K562 (cell line): Measurements from ENCODE around the gene RALGAPA2. TPM values are rescaled to one million over a fixed set of nuclear protein-coding genes. Genes with fewer than 3 reads are reported as not detected.

Source experiments
- ATAC-seq: fragments of 200-7000 bp; cut with Tn5 transposase; 3 replicates; pipeline ENCODE4 v1.9.1; 2020; ENCODE audit warnings: moderate library complexity
- BruUV-seq: library from RNA; stranded (reverse); fragments of 400-500 nt; replicated peaks from 2 replicates; lab custom pipeline; 2021; lab: Mats Ljungman, UMichigan
- CTCF ChIA-PET: fragments of 300-600 bp; formaldehyde crosslinking; extraction: SDS; loops from one replicate; lab custom pipeline; 2021; ENCODE audit warnings: low intra/inter-chr PET ratio; lab: Yijun Ruan, JAX
- POLR2A ChIA-PET: fragments of 300-600, 350-650 bp; sonication (Branson Sonifier 250); formaldehyde crosslinking; extraction: SDS; loops from one replicate; lab custom pipeline; 2021; ENCODE audit warnings: antibody characterized with exemption, inconsistent platforms; lab: Yijun Ruan, JAX
- DNase-seq, 4 experiments: peaks; one replicate each; pipeline versions ENCODE4 v3.0.0 to v3.0.0-alpha.2; 2011 to 2018; ENCODE audit warnings: low spot score in 3 of 4, mixed read lengths in 3 of 4; ENCODE audit errors: extremely low read depth in 1 of 4
- FAIRE-seq: peaks from 2 replicates; lab custom pipeline; 2011; peaks lifted over from hg19 to GRCh38; lab: Jason Lieb, UNC
- H2AFZ ChIP-seq: 2 replicates; pipeline ENCODE4 v1.6.0; 2011; ENCODE audit warnings: low read depth, low read length, control low read depth, inconsistent platforms
- H3K27ac ChIP-seq: fragments of 200-600 bp; 3 replicates; pipeline ENCODE4 v1.8.0; 2011; ENCODE audit warnings: low read depth, mild to moderate bottlenecking, control low read depth, inconsistent platforms, low read length, moderate library complexity, mixed read lengths; ENCODE audit errors: extremely low read depth
- H3K27me3 ChIP-seq, 2 experiments: fragments of 300-600 bp in 1 of 2; 2 replicates in 1 of 2; 3 replicates in 1 of 2; pipeline versions ENCODE4 v1.6.0 to v1.8.0; 2011; ENCODE audit warnings: inconsistent platforms in 2 of 2, low read length in 2 of 2, mild to moderate bottlenecking in 1 of 2, mixed read lengths in 1 of 2, moderate library complexity in 1 of 2; ENCODE audit not compliant: control insufficient read depth in 2 of 2, insufficient read depth in 2 of 2
- H3K36me3 ChIP-seq: fragments of 300-600 bp; 3 replicates; pipeline ENCODE4 v1.8.0; 2011; ENCODE audit warnings: mild to moderate bottlenecking, low read length, inconsistent platforms; ENCODE audit not compliant: control insufficient read depth, insufficient read depth
- H3K4me1 ChIP-seq, 2 experiments: fragments of 200-600 bp in 1 of 2; replicated peaks in 1 of 2; 2 replicates in 1 of 2; 3 replicates in 1 of 2; pipeline versions ENCODE4 v1.5.1 to v1.8.0; 2011; ENCODE audit warnings: inconsistent platforms in 2 of 2, low read length in 2 of 2, mild to moderate bottlenecking in 1 of 2, mixed read lengths in 1 of 2, moderate library complexity in 1 of 2; ENCODE audit not compliant: control insufficient read depth in 2 of 2, insufficient read depth in 2 of 2
- H3K4me2 ChIP-seq: 2 replicates; pipeline ENCODE4 v1.6.1; 2011; ENCODE audit warnings: low read length, control low read depth, inconsistent platforms, mixed read lengths; ENCODE audit not compliant: insufficient read depth
- H3K4me3 ChIP-seq: fragments of 200-600 bp; sonication (generic), shearing (Covaris generic); 2 replicates; pipeline ENCODE4 v1.5.1; 2016; ENCODE audit warnings: control low read depth, inconsistent platforms
- H3K79me2 ChIP-seq: fragments of 200-600 bp; 3 replicates; pipeline ENCODE4 v1.8.0; 2011; ENCODE audit warnings: low read length, inconsistent platforms; ENCODE audit not compliant: control insufficient read depth, insufficient read depth
- H3K9ac ChIP-seq, 2 experiments: 2 replicates each; pipeline versions ENCODE4 v1.6.0 to v1.6.1; 2011; ENCODE audit warnings: low read depth in 2 of 2, low read length in 2 of 2, control low read depth in 1 of 2, inconsistent platforms in 1 of 2, mild to moderate bottlenecking in 1 of 2, mixed read lengths in 1 of 2; ENCODE audit not compliant: insufficient read depth in 1 of 2
- H3K9me1 ChIP-seq: one replicate; pipeline ENCODE4 v1.6.0; 2011; ENCODE audit warnings: inconsistent platforms, mild to moderate bottlenecking, low read length, moderate library complexity; ENCODE audit not compliant: control insufficient read depth, insufficient read depth
- H3K9me3 ChIP-seq: replicated peaks from 2 replicates; pipeline ENCODE4 v1.5.1; 2011; ENCODE audit warnings: low read depth, low read length, inconsistent platforms; ENCODE audit not compliant: control insufficient read depth, insufficient read depth
- H4K20me1 ChIP-seq: replicated peaks from 2 replicates; pipeline ENCODE4 v1.6.1; 2011; ENCODE audit warnings: low read length, inconsistent platforms, mixed read lengths; ENCODE audit not compliant: control insufficient read depth, insufficient read depth
- ARNT ChIP-seq, 2 experiments: fragments of 450-650 bp; IDR thresholded peaks; 2 replicates each; pipeline ENCODE4 v1.6.1; 2016; ENCODE audit warnings: mild to moderate bottlenecking in 1 of 2
- ETS2 ChIP-seq: IDR thresholded peaks from 2 replicates; pipeline ENCODE4 v1.6.1; 2016; ENCODE audit warnings: borderline replicate concordance, missing genetic modification characterization, mild to moderate bottlenecking, moderate library complexity, missing compliant biosample characterization; ENCODE audit not compliant: poor library complexity, severe bottlenecking
- MCM3 ChIP-seq: fragments of 450-650 bp; IDR thresholded peaks from 2 replicates; pipeline ENCODE4 v1.6.1; 2016
- NR2F6 ChIP-seq: fragments of 450-650 bp; formaldehyde crosslinking; IDR thresholded peaks from 2 replicates; pipeline ENCODE4 v1.4.0; 2020; ENCODE audit warnings: mild to moderate bottlenecking
- PCBP1 ChIP-seq: fragments of 200-400 bp; formaldehyde crosslinking; IDR thresholded peaks from 2 replicates; pipeline ENCODE4 v1.6.1; 2018; ENCODE audit warnings: mild to moderate bottlenecking, low read depth, low read length; ENCODE audit not compliant: poor library complexity, severe bottlenecking
- PTTG1 ChIP-seq: fragments of 450-650 bp; IDR thresholded peaks from 2 replicates; pipeline ENCODE4 v1.6.1; 2016; ENCODE audit warnings: low read depth, mild to moderate bottlenecking, missing genetic modification characterization, missing compliant biosample characterization
- RBM22 ChIP-seq: fragments of 200-400 bp; formaldehyde crosslinking; IDR thresholded peaks from 2 replicates; pipeline ENCODE4 v1.6.1; 2018; ENCODE audit warnings: low read length, low read depth; ENCODE audit not compliant: poor library complexity, severe bottlenecking
- SMC3 ChIP-seq: conservative IDR thresholded peaks from 2 replicates; pipeline ENCODE4 v1.6.1; 2011; ENCODE audit warnings: low read depth, low read length, improper control_type of control experiment; ENCODE audit not compliant: insufficient read depth
- STAG1 ChIP-seq: sonication (generic); formaldehyde crosslinking; IDR thresholded peaks from 2 replicates; pipeline ENCODE4 v1.5.0; 2020; ENCODE audit warnings: missing genetic modification reagents, borderline replicate concordance
- ZNF668 ChIP-seq: fragments of 250-450 bp; sonication (Bioruptor Pico); IDR thresholded peaks from 2 replicates; pipeline ENCODE4 v1.8.0; 2022; ENCODE audit warnings: mild to moderate bottlenecking, inconsistent platforms
- in situ Hi-C: fragments of 300-500 bp; cut with MboI; formaldehyde crosslinking; loops from 4 replicates; pipeline ENCODE4 v1.15.0; 2018; ENCODE audit warnings: inconsistent platforms, mixed read lengths
- intact Hi-C: fragments of 100-400 bp; cut with micrococcal nuclease; formaldehyde crosslinking; loops from 2 replicates; pipeline ENCODE4 v1.14.2; 2022
- polyA plus RNA-seq, 8 experiments: library from polyadenylated mRNA; depleted of rRNA in 4 of 8; stranded (reverse) in 5 of 8; unstranded in 3 of 8; fragments of >200 nt; fragmentation: Nextera tagmentation in 2 of 8; fragmentation: Illumina TruSeq in 1 of 8; extraction: Ambion mirVana in 2 of 8; extraction: Trizol in 1 of 8; gene quantifications; 2 replicates each; pipeline versions ENCODE4 v1.2.1 to v1.2.3, GENCODE V29; 2011 to 2014; ENCODE audit warnings: inconsistent platforms in 1 of 8, missing spikeins in 1 of 8
- total RNA-seq, 7 experiments: library from RNA; depleted of rRNA in 6 of 7; stranded (reverse); fragments of >200 nt in 6 of 7; fragmentation: Illumina TruSeq in 2 of 7; extraction: Trizol in 2 of 7; gene quantifications; 2 replicates each; pipeline versions ENCODE4 v1.2.1 to v1.2.3, GENCODE V29; 2011 to 2021; ENCODE audit warnings: low replicate concordance in 1 of 7
- TF ChIP-seq, protein P1 (sequence below): fragments of 450-650 bp; IDR thresholded peaks from 2 replicates; pipeline ENCODE4 v1.6.1; 2016; ENCODE audit warnings: mild to moderate bottlenecking
- TF ChIP-seq, protein P2 (sequence below): fragments of 250-450 bp; sonication (Bioruptor Pico); IDR thresholded peaks from 2 replicates; pipeline ENCODE4 v1.5.0; 2021
- TF ChIP-seq, protein P3 (sequence below): fragments of 450-650 bp; IDR thresholded peaks from 2 replicates; pipeline ENCODE4 v1.6.1; 2016; ENCODE audit warnings: low read depth, mild to moderate bottlenecking, moderate library complexity
- TF ChIP-seq, protein P4 (sequence below): fragments of 450-650 bp; IDR thresholded peaks from 2 replicates; pipeline ENCODE4 v1.6.1; 2017; ENCODE audit warnings: antibody characterized with exemption
- TF ChIP-seq, protein P5 (sequence below): sonication (generic); formaldehyde crosslinking; IDR thresholded peaks from 2 replicates; pipeline ENCODE4 v1.5.0; 2020; ENCODE audit warnings: missing genetic modification reagents

RALGAPA2 gene
- total and polyA plus RNA-seq, 9 of the 15 experiments (the other 6 are each of a cell fraction or from before 2014, with no cell fraction given) = 0.35 to 2.7 (median 1.4) TPM

DNA sequence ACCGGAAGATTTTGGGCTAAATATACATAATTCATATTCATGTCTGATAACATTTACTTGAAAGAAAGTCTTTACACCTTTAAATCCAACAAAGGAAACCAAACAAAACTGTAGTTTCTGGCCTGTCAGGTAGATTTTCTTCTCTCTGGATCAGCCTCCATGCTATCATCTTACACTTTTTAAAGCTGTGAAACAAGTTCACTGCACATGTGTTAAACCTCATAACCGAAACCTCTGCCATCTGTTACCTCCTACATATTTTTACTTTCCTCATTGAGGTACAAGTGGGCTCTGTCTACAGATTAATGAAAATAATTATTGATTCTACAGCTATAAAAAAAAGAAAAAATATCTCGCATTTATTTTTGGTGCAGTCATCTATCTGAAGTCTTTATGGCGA lies 149.9 kb downstream of the RALGAPA2 start (continued):
- TF ChIP-seq, protein P1, sequence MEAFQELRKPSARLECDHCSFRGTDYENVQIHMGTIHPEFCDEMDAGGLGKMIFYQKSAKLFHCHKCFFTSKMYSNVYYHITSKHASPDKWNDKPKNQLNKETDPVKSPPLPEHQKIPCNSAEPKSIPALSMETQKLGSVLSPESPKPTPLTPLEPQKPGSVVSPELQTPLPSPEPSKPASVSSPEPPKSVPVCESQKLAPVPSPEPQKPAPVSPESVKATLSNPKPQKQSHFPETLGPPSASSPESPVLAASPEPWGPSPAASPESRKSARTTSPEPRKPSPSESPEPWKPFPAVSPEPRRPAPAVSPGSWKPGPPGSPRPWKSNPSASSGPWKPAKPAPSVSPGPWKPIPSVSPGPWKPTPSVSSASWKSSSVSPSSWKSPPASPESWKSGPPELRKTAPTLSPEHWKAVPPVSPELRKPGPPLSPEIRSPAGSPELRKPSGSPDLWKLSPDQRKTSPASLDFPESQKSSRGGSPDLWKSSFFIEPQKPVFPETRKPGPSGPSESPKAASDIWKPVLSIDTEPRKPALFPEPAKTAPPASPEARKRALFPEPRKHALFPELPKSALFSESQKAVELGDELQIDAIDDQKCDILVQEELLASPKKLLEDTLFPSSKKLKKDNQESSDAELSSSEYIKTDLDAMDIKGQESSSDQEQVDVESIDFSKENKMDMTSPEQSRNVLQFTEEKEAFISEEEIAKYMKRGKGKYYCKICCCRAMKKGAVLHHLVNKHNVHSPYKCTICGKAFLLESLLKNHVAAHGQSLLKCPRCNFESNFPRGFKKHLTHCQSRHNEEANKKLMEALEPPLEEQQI = no peak
- TF ChIP-seq, all 486 proteins: peak for 0

DNA sequence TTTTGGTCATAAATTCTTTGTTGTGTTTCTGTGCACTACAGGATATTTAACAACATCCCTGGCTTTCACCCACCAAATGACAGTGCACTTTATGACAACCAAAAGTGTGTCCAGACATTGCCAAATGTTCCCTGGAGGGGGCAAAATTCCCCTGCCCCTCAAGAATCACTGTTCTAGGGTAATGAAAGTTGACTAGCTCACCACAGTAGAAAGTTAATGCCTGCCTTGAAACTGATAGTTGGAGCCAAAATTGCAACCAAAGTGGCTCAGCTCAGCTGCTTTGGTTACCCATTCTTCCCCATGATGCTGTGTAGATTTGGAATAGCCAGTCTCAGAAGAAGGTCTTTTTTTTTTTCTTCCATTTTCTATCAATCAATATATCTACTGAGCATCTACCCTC lies 150.6 kb downstream of the RALGAPA2 start:
- FAIRE-seq (no peak), ATAC-seq (no peak), DNase-seq (no peak)
- H3K4me1 ChIP-seq = no peaks in the 10 kb centered on the region
- no peak overlapping the region for H2AFZ ChIP-seq
- intact Hi-C loops (no loop called here), in situ Hi-C loops (loop anchor here (25.0 kb wide), 1 partner anchor 475 kb away; no protein-coding TSS in a partner anchor)
- BruUV-seq = no TSS peak
- H3K9ac ChIP-seq = no peak overlapping the region
- H3K79me2 ChIP-seq = no peaks in the 10 kb centered on the region
- CTCF ChIA-PET = no interaction called here
- H3K9me3 ChIP-seq = no peaks in the 10 kb centered on the region
- no peak overlapping the region for H3K4me2 ChIP-seq
- no peaks in the 10 kb centered on the region for H4K20me1 ChIP-seq
- no peaks in the 10 kb centered on the region for H3K27me3 ChIP-seq
- H3K9me1 ChIP-seq = no peaks in the 10 kb centered on the region
- H3K4me3 ChIP-seq = no peak overlapping the region
- no peaks in the 10 kb centered on the region for H3K36me3 ChIP-seq
- no peak overlapping the region for H3K27ac ChIP-seq
- POLR2A ChIA-PET = no interaction called here
- no peak for TF ChIP-seq PTTG1 (tag)
- TF ChIP-seq PCBP1 = no peak
- TF ChIP-seq, protein P2, sequence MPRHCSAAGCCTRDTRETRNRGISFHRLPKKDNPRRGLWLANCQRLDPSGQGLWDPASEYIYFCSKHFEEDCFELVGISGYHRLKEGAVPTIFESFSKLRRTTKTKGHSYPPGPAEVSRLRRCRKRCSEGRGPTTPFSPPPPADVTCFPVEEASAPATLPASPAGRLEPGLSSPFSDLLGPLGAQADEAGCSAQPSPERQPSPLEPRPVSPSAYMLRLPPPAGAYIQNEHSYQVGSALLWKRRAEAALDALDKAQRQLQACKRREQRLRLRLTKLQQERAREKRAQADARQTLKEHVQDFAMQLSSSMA (CRISPR knock-in tag) = no peak
- no peak for TF ChIP-seq SMC3
- TF ChIP-seq RBM22 = no peak
- TF ChIP-seq, protein P3, sequence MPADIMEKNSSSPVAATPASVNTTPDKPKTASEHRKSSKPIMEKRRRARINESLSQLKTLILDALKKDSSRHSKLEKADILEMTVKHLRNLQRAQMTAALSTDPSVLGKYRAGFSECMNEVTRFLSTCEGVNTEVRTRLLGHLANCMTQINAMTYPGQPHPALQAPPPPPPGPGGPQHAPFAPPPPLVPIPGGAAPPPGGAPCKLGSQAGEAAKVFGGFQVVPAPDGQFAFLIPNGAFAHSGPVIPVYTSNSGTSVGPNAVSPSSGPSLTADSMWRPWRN = no peak
- no peak for TF ChIP-seq ZNF668
- no peak for TF ChIP-seq MCM3
- no peak for TF ChIP-seq ETS2 (tag)
- TF ChIP-seq, protein P4, sequence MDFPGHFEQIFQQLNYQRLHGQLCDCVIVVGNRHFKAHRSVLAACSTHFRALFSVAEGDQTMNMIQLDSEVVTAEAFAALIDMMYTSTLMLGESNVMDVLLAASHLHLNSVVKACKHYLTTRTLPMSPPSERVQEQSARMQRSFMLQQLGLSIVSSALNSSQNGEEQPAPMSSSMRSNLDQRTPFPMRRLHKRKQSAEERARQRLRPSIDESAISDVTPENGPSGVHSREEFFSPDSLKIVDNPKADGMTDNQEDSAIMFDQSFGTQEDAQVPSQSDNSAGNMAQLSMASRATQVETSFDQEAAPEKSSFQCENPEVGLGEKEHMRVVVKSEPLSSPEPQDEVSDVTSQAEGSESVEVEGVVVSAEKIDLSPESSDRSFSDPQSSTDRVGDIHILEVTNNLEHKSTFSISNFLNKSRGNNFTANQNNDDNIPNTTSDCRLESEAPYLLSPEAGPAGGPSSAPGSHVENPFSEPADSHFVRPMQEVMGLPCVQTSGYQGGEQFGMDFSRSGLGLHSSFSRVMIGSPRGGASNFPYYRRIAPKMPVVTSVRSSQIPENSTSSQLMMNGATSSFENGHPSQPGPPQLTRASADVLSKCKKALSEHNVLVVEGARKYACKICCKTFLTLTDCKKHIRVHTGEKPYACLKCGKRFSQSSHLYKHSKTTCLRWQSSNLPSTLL = no peak
- no peak for TF ChIP-seq NR2F6 (CRISPR knock-in tag)
- no peak for TF ChIP-seq ARNT (IDR thresholded peaks at IDR 0.05)
- TF ChIP-seq, protein P5, sequence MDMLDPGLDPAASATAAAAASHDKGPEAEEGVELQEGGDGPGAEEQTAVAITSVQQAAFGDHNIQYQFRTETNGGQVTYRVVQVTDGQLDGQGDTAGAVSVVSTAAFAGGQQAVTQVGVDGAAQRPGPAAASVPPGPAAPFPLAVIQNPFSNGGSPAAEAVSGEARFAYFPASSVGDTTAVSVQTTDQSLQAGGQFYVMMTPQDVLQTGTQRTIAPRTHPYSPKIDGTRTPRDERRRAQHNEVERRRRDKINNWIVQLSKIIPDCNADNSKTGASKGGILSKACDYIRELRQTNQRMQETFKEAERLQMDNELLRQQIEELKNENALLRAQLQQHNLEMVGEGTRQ (CRISPR knock-in tag) = no peak
- TF ChIP-seq STAG1 (CRISPR knock-in tag) = no peak
